HepG2 (cell line): ENCODE measurements around the gene CD276. TPM values are rescaled to one million over a fixed set of nuclear protein-coding genes. Genes with fewer than 3 reads are reported as not detected.

ENCODE experiments used
- ATAC-seq: fragments of 200-7000 bp; cut with Tn5 transposase; 3 replicates; pipeline ENCODE4 v1.9.1; 2020; ENCODE audit warnings: mild to moderate bottlenecking, moderate library complexity
- BruUV-seq: library from RNA; stranded (reverse); fragments of 400-500 nt; replicated peaks from 2 replicates; lab custom pipeline; 2021; lab: Mats Ljungman, UMichigan
- CTCF ChIA-PET: fragments of 300-600 bp; formaldehyde crosslinking; extraction: SDS; loops from one replicate; lab custom pipeline; 2021; ENCODE audit warnings: low total read pairs, inconsistent platforms, low intra/inter-chr PET ratio; lab: Yijun Ruan, JAX
- POLR2A ChIA-PET: fragments of 350-600 bp; sonication (Branson Sonifier 250); formaldehyde crosslinking; loops from one replicate; lab custom pipeline; 2020; ENCODE audit warnings: antibody characterized with exemption, inconsistent platforms; lab: Yijun Ruan, JAX
- DNase-seq: peaks from one replicate; pipeline ENCODE4 v3.0.0-alpha.2; 2015; ENCODE audit warnings: low spot score
- FAIRE-seq: peaks from 3 replicates; lab custom pipeline; 2011; peaks lifted over from hg19 to GRCh38; lab: Jason Lieb, UNC
- H2AFZ ChIP-seq: one replicate; pipeline ENCODE4 v1.6.1; 2011; ENCODE audit warnings: low read length, inconsistent platforms
- H3K27ac ChIP-seq: fragments of 300-600 bp; 3 replicates; pipeline ENCODE4 v1.8.0; 2011; ENCODE audit warnings: mixed run types, mild to moderate bottlenecking, mixed read lengths, low read length, inconsistent platforms; ENCODE audit not compliant: insufficient read depth; ENCODE audit errors: extremely low read length
- H3K27me3 ChIP-seq, 2 experiments: fragments of 200-600 bp in 1 of 2; 2 replicates in 1 of 2; 3 replicates in 1 of 2; pipeline versions ENCODE4 v1.6.0 to v1.8.0; 2011; ENCODE audit warnings: low read length in 2 of 2, mild to moderate bottlenecking in 2 of 2, moderate library complexity in 2 of 2, inconsistent platforms in 1 of 2; ENCODE audit not compliant: insufficient read depth in 2 of 2, control insufficient read depth in 1 of 2
- H3K36me3 ChIP-seq, 2 experiments: fragments of 200-600 bp in 1 of 2; replicated peaks in 1 of 2; 2 replicates in 1 of 2; 3 replicates in 1 of 2; pipeline versions ENCODE4 v1.5.1 to v1.8.0; 2011; ENCODE audit warnings: low read length in 2 of 2, inconsistent platforms in 1 of 2; ENCODE audit not compliant: insufficient read depth in 2 of 2, control insufficient read depth in 1 of 2
- H3K4me1 ChIP-seq: 2 replicates; pipeline ENCODE4 v1.5.1; 2012; ENCODE audit warnings: low read length, inconsistent platforms; ENCODE audit not compliant: insufficient read depth
- H3K4me2 ChIP-seq: 2 replicates; pipeline ENCODE4 v1.6.0; 2011; ENCODE audit warnings: low read depth, low read length, inconsistent platforms
- H3K4me3 ChIP-seq, 3 experiments: fragments of 200-600 bp in 1 of 3; sonication (generic), shearing (Covaris generic) in 1 of 3; replicated peaks in 1 of 3; 2 replicates each; pipeline ENCODE4 v1.5.1; 2011 to 2016; ENCODE audit warnings: low read length in 3 of 3, inconsistent platforms in 2 of 3, low read depth in 2 of 3, mild to moderate bottlenecking in 2 of 3, control low read depth in 1 of 3, mixed read lengths in 1 of 3; ENCODE audit not compliant: insufficient read depth in 1 of 3
- H3K79me2 ChIP-seq: one replicate; pipeline ENCODE4 v1.6.1; 2011; ENCODE audit warnings: low read length, inconsistent platforms; ENCODE audit not compliant: insufficient read depth
- H3K9ac ChIP-seq: 2 replicates; pipeline ENCODE4 v1.6.0; 2011; ENCODE audit warnings: mild to moderate bottlenecking, low read depth, low read length, inconsistent platforms; ENCODE audit not compliant: insufficient read depth
- H3K9me3 ChIP-seq: 2 replicates; pipeline ENCODE4 v1.5.1; 2012; ENCODE audit warnings: mild to moderate bottlenecking, low read length
- H4K20me1 ChIP-seq: 2 replicates; pipeline ENCODE4 v1.6.0; 2011; ENCODE audit warnings: inconsistent platforms, mild to moderate bottlenecking, low read length, moderate library complexity; ENCODE audit not compliant: insufficient read depth
- AKAP8 ChIP-seq: sonication (generic); formaldehyde crosslinking; IDR thresholded peaks from 2 replicates; pipeline ENCODE4 v1.5.1; 2020; ENCODE audit warnings: mild to moderate bottlenecking, missing genetic modification reagents
- ATF3 ChIP-seq: sonication (generic); formaldehyde crosslinking; IDR thresholded peaks from 2 replicates; pipeline ENCODE4 v1.4.0; 2020; ENCODE audit warnings: missing genetic modification reagents
- ATF5 ChIP-seq: sonication (generic); formaldehyde crosslinking; IDR thresholded peaks from 2 replicates; pipeline ENCODE4 v1.4.0; 2020; ENCODE audit warnings: mild to moderate bottlenecking, low read depth, missing genetic modification reagents
- FOXK1 ChIP-seq: sonication (generic); formaldehyde crosslinking; IDR thresholded peaks from 2 replicates; pipeline ENCODE4 v1.4.0; 2020; ENCODE audit warnings: low read depth, missing genetic modification reagents, borderline replicate concordance
- HDAC1 ChIP-seq: sonication (generic); formaldehyde crosslinking; IDR thresholded peaks from 2 replicates; pipeline ENCODE4 v1.5.1; 2020; ENCODE audit warnings: mild to moderate bottlenecking, missing genetic modification reagents
- HDAC2 ChIP-seq: sonication (generic); formaldehyde crosslinking; IDR thresholded peaks from 2 replicates; pipeline ENCODE4 v1.4.0; 2020; ENCODE audit warnings: missing genetic modification reagents
- HMGA1 ChIP-seq: sonication (generic); formaldehyde crosslinking; conservative IDR thresholded peaks from 2 replicates; pipeline ENCODE4 v1.4.0; 2020; ENCODE audit warnings: missing genetic modification reagents
- PHF20 ChIP-seq: sonication (generic); formaldehyde crosslinking; IDR thresholded peaks from 2 replicates; pipeline ENCODE4 v1.5.0; 2020; ENCODE audit warnings: mild to moderate bottlenecking, missing genetic modification reagents
- RARA ChIP-seq: IDR thresholded peaks from 2 replicates; pipeline ENCODE4 v1.6.1; 2016; ENCODE audit warnings: missing genetic modification reagents, missing compliant biosample characterization
- ZBTB49 ChIP-seq: sonication (generic); formaldehyde crosslinking; IDR thresholded peaks from 2 replicates; pipeline ENCODE4 v1.4.0; 2020; ENCODE audit warnings: missing genetic modification reagents, borderline replicate concordance
- ZFP82 ChIP-seq: sonication (generic); formaldehyde crosslinking; IDR thresholded peaks from 2 replicates; pipeline ENCODE4 v1.5.1; 2020; ENCODE audit warnings: mild to moderate bottlenecking, missing genetic modification reagents, borderline replicate concordance
- ZNF10 ChIP-seq: sonication (generic); formaldehyde crosslinking; IDR thresholded peaks from 2 replicates; pipeline ENCODE4 v1.4.0; 2020; ENCODE audit warnings: mild to moderate bottlenecking, low read depth, missing genetic modification reagents, borderline replicate concordance
- ZNF101 ChIP-seq: sonication (generic); formaldehyde crosslinking; IDR thresholded peaks from 2 replicates; pipeline ENCODE4 v1.4.0; 2020; ENCODE audit warnings: mild to moderate bottlenecking, low read depth, missing genetic modification reagents, borderline replicate concordance
- ZNF432 ChIP-seq: sonication (generic); formaldehyde crosslinking; IDR thresholded peaks from 2 replicates; pipeline ENCODE4 v1.5.0; 2020; ENCODE audit warnings: missing genetic modification reagents, mild to moderate bottlenecking, borderline replicate concordance
- ZNF460 ChIP-seq: sonication (generic); formaldehyde crosslinking; IDR thresholded peaks from 2 replicates; pipeline ENCODE4 v1.5.1; 2020; ENCODE audit warnings: missing genetic modification reagents, mild to moderate bottlenecking, borderline replicate concordance
- ZNF776 ChIP-seq: sonication (generic); formaldehyde crosslinking; IDR thresholded peaks from 2 replicates; pipeline ENCODE4 v1.4.0; 2020; ENCODE audit warnings: mild to moderate bottlenecking, missing genetic modification reagents
- ZSCAN31 ChIP-seq: sonication (generic); formaldehyde crosslinking; IDR thresholded peaks from 2 replicates; pipeline ENCODE4 v1.5.0; 2020; ENCODE audit warnings: low read depth, mild to moderate bottlenecking, missing genetic modification reagents
- ZUFSP ChIP-seq: sonication (generic); formaldehyde crosslinking; IDR thresholded peaks from 2 replicates; pipeline ENCODE4 v1.9.0; 2021; ENCODE audit warnings: missing genetic modification reagents, mild to moderate bottlenecking, borderline replicate concordance
- WGBS: methylation state at CpG from one replicate; pipeline ENCODE4 v1.1.6; 2017; ENCODE audit warnings: low lambda C conversion rate; 5-methylcytosine and 5-hydroxymethylcytosine counted together
- in situ Hi-C: cut with HindIII; loops from 2 replicates; pipeline ENCODE4 v1.10.0; 2017; ENCODE audit warnings: low pct_unique_long_range_greater_than_20kb; ENCODE audit not compliant: extremely low pct_ligation_motif_present
- intact Hi-C: fragments of 100-400 bp; cut with micrococcal nuclease; formaldehyde crosslinking; loops from one replicate; pipeline ENCODE4 v1.10.0; 2022; ENCODE audit not compliant: unreplicated experiment
- polyA plus RNA-seq, 8 experiments: library from polyadenylated mRNA; depleted of rRNA in 3 of 8; stranded (reverse) in 7 of 8; unstranded in 1 of 8; fragments of >200 nt; fragmentation: Illumina TruSeq in 4 of 8; extraction: Trizol in 4 of 8; gene quantifications; 2 replicates each; pipeline versions ENCODE4 v1.2.1 to v1.2.3, GENCODE V29; 2011 to 2016; ENCODE audit warnings: low read depth in 4 of 8, missing spikeins in 1 of 8, mixed read lengths in 1 of 8; ENCODE audit not compliant: insufficient read depth in 1 of 8
- total RNA-seq, 5 experiments: library from RNA; depleted of rRNA; stranded (reverse); fragments of >200 nt; fragmentation: Illumina TruSeq; extraction: Trizol; gene quantifications; 2 replicates each; pipeline ENCODE4 v1.2.3, GENCODE V29; 2016; ENCODE audit warnings: low read depth in 1 of 5

CD276 gene
- total and polyA plus RNA-seq, 2 of the 13 experiments (the other 11 are each of a cell fraction or from before 2014, with no cell fraction given) = 24.6 to 55.2 TPM

GRCh38 chr15:73678498-73678897 is 5.7 kb upstream of the CD276 start (continued):
- TF ChIP-seq ZSCAN31 (CRISPR knock-in tag) (no peak), AKAP8 (CRISPR knock-in tag) (no peak), ATF3 (no peak), HMGA1 (CRISPR knock-in tag) (no peak), ZUFSP (CRISPR knock-in tag) (no peak), PHF20 (CRISPR knock-in tag) (no peak), HDAC1 (CRISPR knock-in tag) (no peak)
- TF ChIP-seq, all 625 proteins: peak for 0

- Histone ChIP-seq H3K79me2 (no peaks in the 10 kb centered on the region), H4K20me1 (no peaks in the 10 kb centered on the region), H3K9ac (no peak overlapping the region), H3K4me2 (no peak overlapping the region), H2AFZ (no peak overlapping the region), H3K9me3 (no peaks in the 10 kb centered on the region), H3K27me3 (peaks cover 2 to 21% of the 10 kb centered on the region in 2 experiments; a peak in 2 of 5 replicates), H3K36me3 (no peaks in the 10 kb centered on the region), H3K4me3 (no peak overlapping the region), H3K27ac (no peak overlapping the region), H3K4me1 (peaks cover 18% of the 10 kb centered on the region)
- ChIA-PET CTCF (interaction anchor here (3.4 kb wide), 1 partner anchor 21 kb away, joined by 69 read pairs; no protein-coding TSS in a partner anchor), POLR2A (no interaction called here)
- FAIRE-seq (no peak), DNase-seq (no peak), ATAC-seq (no peak)
- in situ Hi-C loops = no loop called here
- 58% methylated on average over 2 of the region's 3 CpGs for whole genome bisulfite sequencing
- intact Hi-C loops = no loop called here
- BruUV-seq = no TSS peak
- TF ChIP-seq ZNF10 (CRISPR knock-in tag) = no peak
- TF ChIP-seq ATF5 = no peak
- no peak for TF ChIP-seq HDAC2 (CRISPR knock-in tag)
- TF ChIP-seq ZFP82 (CRISPR knock-in tag) = no peak
- no peak for TF ChIP-seq ZNF776 (CRISPR knock-in tag)
- TF ChIP-seq RARA (CRISPR knock-in tag) = no peak
- TF ChIP-seq ZBTB49 (CRISPR knock-in tag) = no peak
- no peak for TF ChIP-seq FOXK1
- no peak for TF ChIP-seq ZNF432 (CRISPR knock-in tag)
- TF ChIP-seq ZNF460 (CRISPR knock-in tag) = no peak
- no peak for TF ChIP-seq ZNF101 (CRISPR knock-in tag)
Measured at GRCh38 chr15:73679180-73679579, 5.0 kb upstream of the CD276 start.
